ENCODE measurements around the gene MFRP.

MFRP gene

GRCh38 chr11:119336744-119337469 lies 9.6 kb downstream of the MFRP start:
- DNase-seq, result no peak

DNA sequence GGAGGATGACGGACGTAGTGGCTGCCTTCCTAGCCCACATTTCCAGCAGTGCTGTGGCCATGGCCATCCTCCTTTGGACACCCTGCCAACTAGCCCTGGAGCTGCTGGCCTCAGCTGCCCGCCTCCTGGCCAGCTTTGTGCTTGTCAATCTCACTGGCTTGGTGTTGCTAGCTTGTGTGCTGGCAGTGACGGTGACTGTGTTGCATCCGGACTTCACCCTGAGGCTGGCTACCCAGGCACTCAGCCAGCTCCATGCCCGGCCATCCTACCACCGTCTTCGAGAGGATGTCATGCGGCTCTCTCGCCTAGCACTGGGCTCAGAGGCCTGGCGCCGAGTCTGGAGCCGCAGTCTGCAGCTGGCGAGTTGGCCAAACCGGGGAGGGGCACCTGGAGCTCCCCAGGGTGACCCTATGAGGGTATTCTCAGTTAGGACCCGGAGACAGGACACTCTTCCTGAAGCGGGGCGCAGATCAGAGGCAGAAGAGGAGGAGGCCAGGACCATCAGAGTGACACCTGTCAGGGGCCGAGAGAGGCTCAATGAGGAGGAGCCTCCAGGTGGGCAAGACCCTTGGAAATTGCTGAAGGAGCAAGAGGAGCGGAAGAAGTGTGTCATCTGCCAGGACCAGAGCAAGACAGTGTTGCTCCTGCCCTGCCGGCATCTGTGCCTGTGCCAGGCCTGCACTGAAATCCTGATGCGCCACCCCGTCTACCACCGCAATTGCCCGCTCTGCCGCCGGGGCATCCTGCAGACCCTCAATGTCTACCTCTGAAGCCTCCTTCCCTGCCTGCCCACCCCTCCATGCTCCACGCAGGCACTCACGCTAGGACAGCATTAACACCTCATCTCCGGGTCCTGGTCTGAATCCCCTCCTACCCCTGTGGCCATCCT lies 10.6 kb downstream of the MFRP start:
- DNase-seq, result no peak

DNA sequence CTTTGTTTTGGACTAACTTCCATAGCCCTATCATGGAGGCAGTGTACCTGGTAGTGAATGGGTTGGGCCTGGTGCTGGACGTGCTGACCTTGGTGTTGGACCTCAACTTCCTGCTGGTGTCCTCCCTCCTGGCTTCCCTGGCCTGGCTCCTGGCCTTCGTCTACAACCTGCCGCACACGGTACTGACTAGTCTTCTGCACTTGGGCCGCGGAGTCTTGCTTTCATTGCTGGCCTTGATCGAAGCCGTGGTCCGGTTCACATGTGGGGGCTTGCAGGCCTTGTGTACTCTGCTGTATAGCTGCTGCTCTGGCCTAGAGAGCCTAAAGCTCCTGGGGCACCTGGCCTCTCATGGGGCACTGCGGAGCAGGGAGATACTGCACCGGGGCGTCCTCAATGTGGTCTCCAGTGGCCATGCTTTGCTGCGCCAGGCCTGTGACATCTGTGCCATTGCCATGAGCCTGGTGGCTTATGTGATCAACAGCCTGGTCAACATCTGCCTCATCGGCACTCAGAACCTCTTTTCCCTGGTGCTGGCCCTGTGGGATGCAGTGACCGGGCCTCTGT lies 11.3 kb downstream of the MFRP start:
- no peak for DNase-seq

GRCh38 chr11:119334174-119334930 lies 12.2 kb downstream of the MFRP start, which contains the start of gene RNF26:
Gene RNF26 (plus strand): TSS chr11:119334527. CDS start chr11:119335123, 596 bp downstream.
- peak; percentile 93 for DNase-seq

- no peak for DNase-seq
Measured at GRCh38 chr11:119332111-119332765, 14.3 kb downstream of the MFRP start.

GRCh38 chr11:119330237-119330636 lies 16.3 kb downstream of the MFRP start:
- DNase-seq, result no peak

GRCh38 chr11:119329320-119329719 lies 17.2 kb downstream of the MFRP start:
- DNase-seq, result no peak

- DNase-seq, result no peak
Measured at GRCh38 chr11:119324189-119324588, 22.3 kb downstream of the MFRP start.

DNA sequence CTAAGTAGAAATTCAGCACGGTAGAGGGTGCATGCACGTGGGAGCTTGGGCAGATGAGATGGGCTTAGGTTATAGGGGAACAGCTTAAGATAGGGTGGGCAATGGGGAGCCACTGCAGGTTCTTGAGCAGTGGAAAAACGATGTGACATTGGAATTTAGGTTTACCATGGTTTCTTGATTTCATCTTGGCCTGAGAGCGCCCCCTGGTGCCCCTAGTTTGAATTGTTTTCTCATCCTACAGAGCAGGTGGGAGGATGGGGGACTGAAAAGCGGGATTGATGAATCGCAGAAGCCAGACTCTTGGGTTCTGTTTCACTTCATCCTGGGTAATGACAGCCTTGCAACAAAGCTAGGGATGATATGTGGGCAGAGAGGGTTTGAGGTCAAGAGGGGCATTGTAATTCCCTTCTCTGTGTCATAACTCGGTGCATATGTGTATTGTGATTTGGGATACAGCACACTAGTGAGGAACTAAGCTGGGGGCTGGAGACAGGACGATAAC lies 22.9 kb downstream of the MFRP start:
- DNase-seq, result peak; percentile 35

DNA sequence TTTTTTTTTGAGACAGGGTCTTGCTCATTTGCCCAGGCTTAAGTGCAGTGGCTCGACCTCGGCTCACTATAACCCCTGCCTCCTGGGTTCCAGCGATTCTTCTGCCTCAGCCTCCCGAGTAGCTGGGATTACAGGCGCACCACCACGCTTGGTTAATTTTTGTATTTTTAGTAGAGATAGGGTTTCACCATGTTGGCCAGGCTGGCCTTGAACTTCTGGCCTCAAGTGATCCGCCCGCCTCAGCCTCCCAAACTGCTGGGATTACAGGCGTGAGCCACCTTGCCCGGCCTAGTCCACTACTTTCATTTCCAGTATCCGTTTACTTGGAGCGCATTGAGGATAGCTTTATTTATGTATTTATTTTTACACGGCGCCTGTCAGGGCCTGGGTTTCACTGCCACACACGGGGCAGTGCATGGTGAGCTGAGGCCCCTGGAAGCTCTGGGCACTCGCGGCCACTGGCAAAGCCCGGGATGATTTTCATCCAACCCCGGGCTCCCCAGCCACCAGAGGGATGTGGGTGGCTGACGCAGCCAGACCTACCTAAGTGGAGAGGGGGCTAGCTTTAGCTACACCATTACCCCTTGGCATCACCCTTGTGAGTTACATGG lies 23.5 kb downstream of the MFRP start:
- DNase-seq, result no peak

GRCh38 chr11:119322360-119322739 lies 24.2 kb downstream of the MFRP start:
- DNase-seq, result no peak

GRCh38 chr11:119320776-119321524 lies 25.6 kb downstream of the MFRP start:
- DNase-seq, result peak; percentile 59

DNA sequence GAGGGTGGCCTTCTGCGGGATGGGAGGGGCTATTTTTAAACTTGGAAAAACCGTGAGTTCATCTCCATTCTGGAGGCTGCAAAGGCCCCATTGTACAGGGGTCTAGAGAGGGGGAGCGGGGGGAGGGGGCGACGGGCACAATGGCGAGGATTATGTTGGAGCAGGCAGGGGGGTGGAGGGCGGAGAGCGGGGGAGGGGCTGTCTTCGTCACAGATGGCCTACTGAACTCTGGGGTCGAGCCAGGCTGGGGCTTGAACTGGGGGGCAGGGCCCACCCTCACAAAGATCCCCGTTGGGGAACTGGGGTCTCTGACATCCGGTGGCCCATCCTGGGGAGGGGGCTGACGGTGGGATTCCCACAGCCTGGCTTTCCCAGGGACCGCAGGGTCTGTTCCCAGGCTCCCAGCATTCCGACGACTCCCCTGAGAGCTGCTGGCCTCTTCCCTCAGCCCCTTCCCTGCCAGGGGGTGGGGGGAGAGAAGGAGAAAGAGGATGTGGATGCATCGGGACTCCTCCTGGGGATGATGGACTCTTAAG lies 26.2 kb downstream of the MFRP start:
- no peak for DNase-seq

DNA sequence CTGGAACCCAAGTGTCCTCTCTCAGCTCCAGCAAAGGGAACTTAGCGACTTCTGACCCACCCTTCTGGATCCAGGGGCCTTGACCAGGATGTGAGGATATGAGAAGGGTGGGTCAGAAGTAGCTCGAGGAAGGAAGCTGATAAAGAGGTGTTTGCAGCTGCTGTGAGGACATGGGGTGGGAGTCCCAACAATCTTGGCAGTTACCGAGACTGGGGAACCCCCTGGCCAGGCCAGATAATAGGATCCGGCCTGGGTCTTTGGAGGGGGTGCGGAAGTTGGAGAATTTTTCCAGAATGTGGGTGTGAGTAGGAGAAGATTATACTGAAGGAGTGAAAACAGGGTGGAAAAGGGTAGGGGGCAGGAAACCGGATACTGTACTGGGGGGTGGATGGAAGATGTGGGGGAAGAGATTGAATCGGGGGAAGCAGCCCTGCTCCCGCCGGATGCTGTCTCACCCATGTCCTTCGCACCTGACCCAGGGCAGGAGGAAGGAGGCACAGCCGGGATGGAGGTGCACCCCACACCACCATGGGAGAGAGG lies 26.7 kb downstream of the MFRP start:
- no peak for DNase-seq

DNA sequence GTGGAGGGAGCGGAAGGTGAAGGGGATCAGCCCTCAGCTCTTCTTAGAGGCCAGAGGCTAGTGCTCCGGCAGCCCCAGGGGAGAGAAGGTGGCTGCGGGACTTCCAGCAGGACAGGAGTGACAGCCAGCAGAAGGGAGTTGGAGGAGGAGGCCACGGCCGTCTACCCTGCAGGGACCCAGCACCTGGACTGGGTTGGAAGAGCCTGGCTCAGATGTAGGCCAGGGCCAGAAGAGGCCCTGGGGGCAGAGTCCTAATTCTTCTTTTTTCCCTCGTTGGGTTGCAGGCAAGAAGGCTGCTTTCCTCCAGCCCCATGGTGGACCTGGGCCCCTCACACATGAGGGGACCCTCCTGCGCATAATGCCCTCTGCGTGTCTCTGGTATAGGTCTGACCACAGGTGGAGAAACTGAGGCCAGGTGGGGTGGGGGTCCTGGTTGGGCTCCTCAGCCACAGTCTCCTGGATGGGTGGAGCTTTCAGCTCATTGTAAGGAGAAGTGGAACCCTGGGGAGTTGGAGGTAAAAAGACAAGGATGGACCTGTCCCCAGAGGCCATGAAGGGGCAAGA lies 27.3 kb downstream of the MFRP start:
- no peak for DNase-seq

GRCh38 chr11:119318240-119319135 lies 28.0 kb downstream of the MFRP start:
- no peak for DNase-seq

- no peak for DNase-seq
Measured at GRCh38 chr11:119317592-119318239, 28.8 kb downstream of the MFRP start.
